Right lobe of liver (tissue), 6 donors: ENCODE data around the gene HBB. TPM values are rescaled to one million over a fixed set of nuclear protein-coding genes. Genes with fewer than 3 reads are reported as not detected.

Experiments used
- ATAC-seq, 4 donors: fragments of 200-7000 bp; cut with Tn5 transposase; one replicate each; pipeline ENCODE4 v1.9.1; 2020; ENCODE audit warnings: mild to moderate bottlenecking in 4 of 4, moderate library complexity in 4 of 4
- DNase-seq, 3 donors: peaks; one replicate each; pipeline ENCODE4 v3.0.0-alpha.2; 2020
- H3K27ac ChIP-seq, 3 donors: fragments of 200-600 bp; one replicate each; pipeline ENCODE4 v1.8.0; 2022
- H3K27me3 ChIP-seq, 2 donors: fragments of 200-600 bp; one replicate each; pipeline ENCODE4 v1.8.0; 2022
- H3K36me3 ChIP-seq, 4 donors: fragments of 200-600 bp; sonication (generic) in 1 of 4; one replicate each; pipeline versions ENCODE4 v1.5.1 to v1.8.0; 2017 to 2022; ENCODE audit warnings: control low read depth in 1 of 4
- H3K4me1 ChIP-seq, 4 donors: fragments of 200-600 bp; sonication (generic) in 1 of 4; one replicate each; pipeline versions ENCODE4 v1.5.1 to v1.8.0; 2017 to 2022; ENCODE audit warnings: control low read depth in 1 of 4
- H3K4me3 ChIP-seq, 3 donors: fragments of 200-600 bp; one replicate each; pipeline ENCODE4 v1.8.0; 2022
- H3K9me3 ChIP-seq, 4 donors: fragments of 200-600 bp; sonication (generic) in 1 of 4; one replicate each; pipeline versions ENCODE4 v1.5.1 to v1.8.0; 2017 to 2022; ENCODE audit warnings: control low read depth in 1 of 4
- POLR2A ChIP-seq: fragments of 450-650 bp; IDR thresholded peaks from one replicate; pipeline ENCODE4 v1.6.1; 2017; ENCODE audit warnings: antibody characterized with exemption, mild to moderate bottlenecking
- WGBS: methylation state at CpG from one replicate; pipeline ENCODE4 v1.1.6; 2018; ENCODE audit warnings: low coverage, low lambda C conversion rate; ENCODE audit not compliant: insufficient coverage; ENCODE audit errors: missing lambda C conversion rate; 5-methylcytosine and 5-hydroxymethylcytosine counted together
- intact Hi-C, 2 donors: fragments of 100-400 bp; cut with DNase I; formaldehyde crosslinking; loops; one replicate each; pipeline versions ENCODE4 v1.11.2 to v1.14.1; 2022
- total RNA-seq, 6 experiments: library from RNA; depleted of rRNA in 2 of 6; stranded (reverse); fragments of >200 nt in 2 of 6; fragmentation: NEBNext Ultra II Directional in 3 of 6; extraction: Animal tissue kit (Norgen Biotek cat#: 25700) in 3 of 6; gene quantifications; one replicate each; pipeline versions ENCODE4 v1.1.0 to v1.2.4, GENCODE V29; 2016 to 2023
- TF ChIP-seq, protein P1 (sequence below), 4 donors: fragments of 200-600 bp in 3 of 4; fragments of 450-650 bp in 1 of 4; IDR thresholded peaks; one replicate each; pipeline versions ENCODE4 v1.5.1 to v1.8.0; 2016 to 2022; ENCODE audit warnings: antibody characterized with exemption in 4 of 4, mild to moderate bottlenecking in 2 of 4
- donor health status: DM: no; HTN: yes; CAD: no.
- donor health status: DM: no; HTN: no; CAD: no.
- donor health status: DM: no; HTN: no; CAD: no.
- donor health status: DM: no; HTN: yes; CAD: no.
- donor health status: DM: no; HTN: yes; CAD: no.

Gene HBB
- total RNA-seq, 6 experiments from 2014 or later = 25.1 to 1,416 (median 146) TPM

DNA sequence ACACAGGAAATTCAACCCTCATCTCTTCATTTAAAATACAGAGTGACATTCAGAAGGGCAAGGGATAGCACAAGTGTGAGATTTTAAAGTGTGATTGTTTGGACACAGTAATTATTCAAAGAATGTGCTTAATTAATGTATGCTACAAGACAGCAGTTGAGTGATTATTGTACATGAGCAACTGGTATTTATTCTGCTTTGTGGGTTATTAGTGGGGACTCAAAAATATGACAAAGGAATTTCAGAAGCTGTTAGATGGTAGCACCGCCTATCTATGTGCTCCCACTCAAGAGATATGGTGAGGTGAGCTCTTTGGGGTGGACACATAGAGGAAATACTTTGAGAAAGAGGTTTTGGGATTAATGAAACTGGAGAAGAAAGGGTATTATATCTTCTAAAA, 13.2 kb upstream of the HBB start:
- 53% methylated on average over 1 of the region's 1 CpG for WGBS
- ATAC-seq (no peak), DNase-seq (no peak)
- intact Hi-C loops = no loop called here
- no peaks in the 10 kb centered on the region for H3K4me1 ChIP-seq
- H3K27ac ChIP-seq = no peak overlapping the region
- H3K27me3 ChIP-seq = no peaks in the 10 kb centered on the region
- H3K4me3 ChIP-seq = no peak overlapping the region
- no peaks in the 10 kb centered on the region for H3K36me3 ChIP-seq
- TF ChIP-seq, protein P1, sequence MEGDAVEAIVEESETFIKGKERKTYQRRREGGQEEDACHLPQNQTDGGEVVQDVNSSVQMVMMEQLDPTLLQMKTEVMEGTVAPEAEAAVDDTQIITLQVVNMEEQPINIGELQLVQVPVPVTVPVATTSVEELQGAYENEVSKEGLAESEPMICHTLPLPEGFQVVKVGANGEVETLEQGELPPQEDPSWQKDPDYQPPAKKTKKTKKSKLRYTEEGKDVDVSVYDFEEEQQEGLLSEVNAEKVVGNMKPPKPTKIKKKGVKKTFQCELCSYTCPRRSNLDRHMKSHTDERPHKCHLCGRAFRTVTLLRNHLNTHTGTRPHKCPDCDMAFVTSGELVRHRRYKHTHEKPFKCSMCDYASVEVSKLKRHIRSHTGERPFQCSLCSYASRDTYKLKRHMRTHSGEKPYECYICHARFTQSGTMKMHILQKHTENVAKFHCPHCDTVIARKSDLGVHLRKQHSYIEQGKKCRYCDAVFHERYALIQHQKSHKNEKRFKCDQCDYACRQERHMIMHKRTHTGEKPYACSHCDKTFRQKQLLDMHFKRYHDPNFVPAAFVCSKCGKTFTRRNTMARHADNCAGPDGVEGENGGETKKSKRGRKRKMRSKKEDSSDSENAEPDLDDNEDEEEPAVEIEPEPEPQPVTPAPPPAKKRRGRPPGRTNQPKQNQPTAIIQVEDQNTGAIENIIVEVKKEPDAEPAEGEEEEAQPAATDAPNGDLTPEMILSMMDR (IDR thresholded peaks at IDR 0.05) = no peak
- TF ChIP-seq POLR2A = no peak
- no peaks in the 10 kb centered on the region for H3K9me3 ChIP-seq

DNA sequence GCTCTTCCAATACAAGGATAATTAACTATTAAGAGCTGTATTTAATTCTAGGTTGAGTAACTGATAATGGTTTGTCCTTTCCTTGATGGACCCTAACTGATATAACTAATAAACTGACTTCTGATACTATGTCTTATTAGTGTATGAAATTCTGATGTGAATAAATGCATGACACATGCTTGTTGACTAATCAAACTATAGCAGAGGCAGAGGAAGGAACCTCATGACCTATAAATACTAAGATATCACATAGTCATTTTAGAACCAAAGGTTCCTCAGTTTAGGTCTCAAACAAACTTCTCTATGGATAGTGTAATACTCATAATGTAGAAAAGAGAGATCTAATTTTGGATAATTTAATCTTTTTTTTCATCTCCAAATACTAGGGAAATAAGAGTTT, 12.2 kb upstream of the HBB start:
- ATAC-seq = no peak
- DNase-seq = no peak
- H3K4me1 ChIP-seq = no peaks in the 10 kb centered on the region
- intact Hi-C loops = no loop called here
- H3K9me3 ChIP-seq = no peaks in the 10 kb centered on the region
- H3K27ac ChIP-seq = no peak overlapping the region
- no peak for TF ChIP-seq POLR2A
- TF ChIP-seq, protein P1 (IDR thresholded peaks at IDR 0.05) = no peak
- H3K4me3 ChIP-seq = no peak overlapping the region
- H3K27me3 ChIP-seq = no peaks in the 10 kb centered on the region
- no peaks in the 10 kb centered on the region for H3K36me3 ChIP-seq

DNA sequence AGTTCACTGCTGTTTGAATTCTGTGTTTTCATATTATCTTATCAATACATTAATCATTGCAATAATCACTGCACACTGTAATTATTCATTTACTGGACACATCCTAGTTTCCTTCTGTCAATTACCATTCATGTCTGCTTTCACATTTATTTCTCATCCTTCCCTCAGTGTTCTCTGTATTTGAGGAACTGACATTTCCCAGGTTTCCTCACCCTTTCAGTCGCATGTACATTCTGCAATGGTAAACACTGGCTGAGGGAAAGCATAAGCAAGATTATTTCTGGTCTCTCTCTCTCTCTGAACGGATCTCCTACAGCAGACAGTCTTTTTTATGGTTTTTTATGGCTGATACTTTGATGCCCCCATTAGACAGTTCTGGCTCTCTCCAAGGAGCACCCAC, 11.6 kb upstream of the HBB start:
- no peak overlapping the region for H3K4me3 ChIP-seq
- H3K9me3 ChIP-seq = no peaks in the 10 kb centered on the region
- no peaks in the 10 kb centered on the region for H3K27me3 ChIP-seq
- intact Hi-C loops = no loop called here
- no peak for DNase-seq
- no peaks in the 10 kb centered on the region for H3K36me3 ChIP-seq
- TF ChIP-seq, protein P1 (IDR thresholded peaks at IDR 0.05) = no peak
- TF ChIP-seq POLR2A = no peak
- WGBS = 22% methylated on average over 2 of the region's 2 CpGs
- H3K4me1 ChIP-seq = no peaks in the 10 kb centered on the region
- no peak for ATAC-seq
- H3K27ac ChIP-seq = no peak overlapping the region

DNA sequence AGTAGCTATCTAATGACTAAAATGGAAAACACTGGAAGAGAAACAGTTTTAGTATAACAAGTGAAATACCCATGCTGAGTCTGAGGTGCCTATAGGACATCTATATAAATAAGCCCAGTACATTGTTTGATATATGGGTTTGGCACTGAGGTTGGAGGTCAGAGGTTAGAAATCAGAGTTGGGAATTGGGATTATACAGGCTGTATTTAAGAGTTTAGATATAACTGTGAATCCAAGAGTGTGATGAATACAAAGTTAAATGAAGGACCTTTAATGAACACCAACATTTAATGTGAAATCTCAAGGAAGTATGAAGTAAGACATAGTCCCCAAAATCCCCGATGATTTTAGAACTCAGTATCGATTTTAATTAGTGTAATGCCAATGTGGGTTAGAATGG, 10.5 kb upstream of the HBB start:
- Histone ChIP-seq H3K36me3 (no peaks in the 10 kb centered on the region), H3K27me3 (no peaks in the 10 kb centered on the region), H3K27ac (no peak overlapping the region), H3K9me3 (no peaks in the 10 kb centered on the region), H3K4me1 (no peaks in the 10 kb centered on the region), H3K4me3 (no peak overlapping the region)
- ATAC-seq = no peak
- no peak for TF ChIP-seq POLR2A
- TF ChIP-seq, protein P1 (IDR thresholded peaks at IDR 0.05) = no peak
- no peak for DNase-seq
- intact Hi-C loops = no loop called here
- WGBS = 61% methylated on average over 2 of the region's 2 CpGs

DNA sequence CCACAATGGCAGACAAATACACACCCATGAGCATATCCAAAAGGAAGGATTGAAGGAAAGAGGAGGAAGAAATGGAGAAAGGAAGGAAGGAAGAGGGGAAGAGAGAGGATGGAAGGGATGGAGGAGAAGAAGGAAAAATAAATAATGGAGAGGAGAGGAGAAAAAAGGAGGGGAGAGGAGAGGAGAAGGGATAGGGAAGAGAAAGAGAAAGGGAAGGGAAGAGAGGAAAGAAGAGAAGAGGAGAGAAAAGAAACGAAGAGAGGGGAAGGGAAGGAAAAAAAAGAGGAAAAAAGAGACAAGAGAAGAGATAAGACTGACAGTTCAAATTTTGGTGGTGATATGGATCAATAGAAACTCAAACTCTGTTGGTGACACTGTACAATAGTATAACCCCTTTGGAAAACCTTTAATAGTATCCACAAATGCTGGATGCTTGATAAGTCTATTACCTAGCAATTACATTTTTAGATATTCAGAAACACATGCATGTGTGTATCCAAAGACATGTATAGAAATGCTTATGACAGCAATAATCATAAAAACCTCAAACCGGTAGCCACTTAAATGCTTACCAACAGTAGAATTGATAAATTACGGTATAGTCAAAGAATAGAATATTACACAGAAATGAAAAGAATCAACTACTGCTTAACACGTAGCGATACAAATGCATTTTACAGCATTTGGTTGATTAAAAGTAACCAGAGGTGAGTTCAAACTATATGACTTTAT, 8.7 kb upstream of the HBB start:
- no peaks in the 10 kb centered on the region for H3K27me3 ChIP-seq
- H3K4me1 ChIP-seq = no peaks in the 10 kb centered on the region
- H3K4me3 ChIP-seq = no peak overlapping the region
- DNase-seq = no peak
- 60% methylated on average over 5 of the region's 5 CpGs for WGBS
- ATAC-seq = no peak
- no peaks in the 10 kb centered on the region for H3K36me3 ChIP-seq
- H3K27ac ChIP-seq = no peak overlapping the region
- H3K9me3 ChIP-seq = no peaks in the 10 kb centered on the region
- intact Hi-C loops = no loop called here
- TF ChIP-seq, protein P1 (IDR thresholded peaks at IDR 0.05) = no peak
- TF ChIP-seq POLR2A = no peak
